ENCODE results near the gene TSHZ2.

The TSHZ2 gene

DNA sequence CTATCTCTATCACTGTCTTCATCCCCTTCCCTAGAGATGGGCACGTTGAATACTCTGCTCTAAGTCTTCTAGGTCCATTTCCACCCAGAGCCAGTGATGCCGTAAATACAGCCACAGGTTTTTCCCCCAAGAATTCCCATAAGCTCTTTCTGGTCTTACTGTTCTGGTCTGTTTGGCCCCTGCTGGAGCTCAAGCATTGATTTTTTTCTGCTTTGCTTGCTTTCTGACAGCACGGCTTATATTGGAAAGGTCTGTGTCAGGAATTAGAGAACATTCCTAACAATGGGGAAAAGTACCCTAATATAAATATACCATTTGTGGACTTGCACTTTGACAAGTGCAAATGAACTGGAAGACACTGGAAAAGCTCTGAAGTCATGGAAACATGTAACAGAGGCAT lies 302.6 kb downstream of the TSHZ2 start:
- TF ChIP-seq, protein P1, sequence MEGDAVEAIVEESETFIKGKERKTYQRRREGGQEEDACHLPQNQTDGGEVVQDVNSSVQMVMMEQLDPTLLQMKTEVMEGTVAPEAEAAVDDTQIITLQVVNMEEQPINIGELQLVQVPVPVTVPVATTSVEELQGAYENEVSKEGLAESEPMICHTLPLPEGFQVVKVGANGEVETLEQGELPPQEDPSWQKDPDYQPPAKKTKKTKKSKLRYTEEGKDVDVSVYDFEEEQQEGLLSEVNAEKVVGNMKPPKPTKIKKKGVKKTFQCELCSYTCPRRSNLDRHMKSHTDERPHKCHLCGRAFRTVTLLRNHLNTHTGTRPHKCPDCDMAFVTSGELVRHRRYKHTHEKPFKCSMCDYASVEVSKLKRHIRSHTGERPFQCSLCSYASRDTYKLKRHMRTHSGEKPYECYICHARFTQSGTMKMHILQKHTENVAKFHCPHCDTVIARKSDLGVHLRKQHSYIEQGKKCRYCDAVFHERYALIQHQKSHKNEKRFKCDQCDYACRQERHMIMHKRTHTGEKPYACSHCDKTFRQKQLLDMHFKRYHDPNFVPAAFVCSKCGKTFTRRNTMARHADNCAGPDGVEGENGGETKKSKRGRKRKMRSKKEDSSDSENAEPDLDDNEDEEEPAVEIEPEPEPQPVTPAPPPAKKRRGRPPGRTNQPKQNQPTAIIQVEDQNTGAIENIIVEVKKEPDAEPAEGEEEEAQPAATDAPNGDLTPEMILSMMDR (conservative IDR thresholded peaks at IDR 0.05; ENCODE audit: low read length), result no peak

DNA sequence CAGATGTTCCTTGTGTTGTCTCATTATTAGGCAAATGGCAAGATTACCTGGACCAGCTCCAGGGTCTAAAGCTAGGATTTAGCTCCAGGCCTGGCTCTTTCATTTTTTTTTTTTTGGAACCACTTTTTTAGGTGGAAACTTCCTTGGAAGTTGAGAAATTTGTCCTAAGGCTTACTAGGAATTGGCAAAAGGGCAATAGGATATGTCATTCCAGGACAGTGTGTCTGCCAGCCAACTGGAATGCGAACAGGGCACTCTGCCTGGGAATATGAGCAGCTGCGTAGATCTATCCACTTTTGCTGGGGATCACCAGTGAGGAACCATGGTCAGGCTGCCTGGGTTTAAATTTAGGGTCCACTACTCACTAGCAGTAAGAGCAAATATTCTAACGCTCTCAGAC lies 304.0 kb downstream of the TSHZ2 start:
- H3K4me3 ChIP-seq (ENCODE audit: low read length), result no peak overlapping the region
- peak; percentile 31 for DNase-seq (ENCODE audit: low read depth)
- TF ChIP-seq, protein P1 (conservative IDR thresholded peaks at IDR 0.05; ENCODE audit: low read length), result no peak

More for the DNA sequence above, 302.6 kb downstream of the TSHZ2 start:
- no peak for DNase-seq (ENCODE audit: low read depth)
- H3K4me3 ChIP-seq (ENCODE audit: low read length), result no peak overlapping the region

DNA sequence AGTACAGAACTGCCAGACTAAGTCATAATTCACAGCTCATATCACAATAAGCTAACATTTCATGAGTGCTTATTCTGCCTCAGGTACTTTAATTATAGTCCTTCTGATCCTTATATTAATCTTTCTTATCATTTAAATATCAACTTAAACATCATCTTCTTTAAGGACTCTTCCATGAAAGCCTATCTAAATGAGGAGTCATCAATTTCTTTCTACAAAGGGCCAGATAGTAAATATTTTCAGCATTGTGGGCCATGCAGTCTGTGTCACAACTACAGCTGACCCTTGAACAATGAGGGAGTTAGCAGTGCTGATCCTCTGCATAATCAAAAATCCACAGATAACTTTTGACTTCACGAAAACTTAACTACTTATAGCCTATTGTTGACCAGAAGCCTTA lies 306.4 kb downstream of the TSHZ2 start:
- DNase-seq (ENCODE audit: low read depth), result no peak
- TF ChIP-seq, protein P1 (conservative IDR thresholded peaks at IDR 0.05; ENCODE audit: low read length), result no peak
- H3K4me3 ChIP-seq (ENCODE audit: low read length), result no peak overlapping the region

DNA sequence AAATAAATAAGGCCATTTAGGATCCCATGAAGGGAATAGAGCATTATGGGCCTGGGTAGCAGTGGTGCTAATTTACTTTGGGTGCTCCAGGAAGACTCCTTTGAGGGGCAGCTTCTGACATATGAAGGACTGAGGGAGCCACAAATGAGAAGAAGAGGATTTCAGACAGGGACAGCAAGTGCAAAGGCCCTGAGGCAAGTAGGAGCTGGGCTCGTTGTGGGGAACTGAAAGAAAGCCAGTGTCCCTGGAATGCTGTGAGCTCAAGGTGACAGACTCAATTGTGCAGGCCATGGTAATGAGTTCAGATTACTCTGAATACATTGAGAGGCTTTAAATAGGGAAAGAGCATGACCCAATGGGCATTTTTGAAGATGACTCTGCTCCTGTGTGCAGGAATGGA lies 307.6 kb downstream of the TSHZ2 start:
- TF ChIP-seq, protein P1 (conservative IDR thresholded peaks at IDR 0.05; ENCODE audit: low read length), result no peak
- no peak overlapping the region for H3K4me3 ChIP-seq (ENCODE audit: low read length)
- no peak for DNase-seq (ENCODE audit: low read depth)

DNA sequence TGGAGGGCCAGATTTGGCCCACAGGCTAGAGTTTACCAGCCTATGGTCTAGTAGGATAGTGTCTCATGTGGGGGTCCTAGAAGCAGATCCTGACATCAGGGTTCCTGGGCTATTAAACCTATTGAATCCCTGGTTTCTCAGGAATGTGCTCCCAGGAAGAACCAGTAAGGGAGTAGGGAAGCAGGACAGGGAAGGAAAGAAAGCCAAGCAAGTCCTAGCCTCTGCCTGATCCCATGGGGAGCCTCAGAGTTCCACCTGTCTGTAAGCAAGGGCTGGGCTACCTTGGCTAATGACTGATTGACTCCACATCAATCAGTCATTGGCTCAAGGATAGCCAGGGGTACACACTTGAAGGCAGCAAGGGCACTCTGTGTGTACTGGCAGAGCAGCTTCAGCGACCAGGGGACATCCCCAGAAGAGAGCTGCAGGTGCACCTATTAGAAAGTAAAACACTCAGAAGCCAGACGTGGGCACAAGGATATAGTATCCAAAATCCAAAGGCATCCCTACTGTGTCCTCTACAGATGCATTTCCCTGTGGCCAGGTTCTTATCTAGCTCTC lies 309.5 kb downstream of the TSHZ2 start:
- no peak for DNase-seq (ENCODE audit: low read depth)
- TF ChIP-seq, protein P1 (conservative IDR thresholded peaks at IDR 0.05; ENCODE audit: low read length), result no peak
- no peak overlapping the region for H3K4me3 ChIP-seq (ENCODE audit: low read length)

DNA sequence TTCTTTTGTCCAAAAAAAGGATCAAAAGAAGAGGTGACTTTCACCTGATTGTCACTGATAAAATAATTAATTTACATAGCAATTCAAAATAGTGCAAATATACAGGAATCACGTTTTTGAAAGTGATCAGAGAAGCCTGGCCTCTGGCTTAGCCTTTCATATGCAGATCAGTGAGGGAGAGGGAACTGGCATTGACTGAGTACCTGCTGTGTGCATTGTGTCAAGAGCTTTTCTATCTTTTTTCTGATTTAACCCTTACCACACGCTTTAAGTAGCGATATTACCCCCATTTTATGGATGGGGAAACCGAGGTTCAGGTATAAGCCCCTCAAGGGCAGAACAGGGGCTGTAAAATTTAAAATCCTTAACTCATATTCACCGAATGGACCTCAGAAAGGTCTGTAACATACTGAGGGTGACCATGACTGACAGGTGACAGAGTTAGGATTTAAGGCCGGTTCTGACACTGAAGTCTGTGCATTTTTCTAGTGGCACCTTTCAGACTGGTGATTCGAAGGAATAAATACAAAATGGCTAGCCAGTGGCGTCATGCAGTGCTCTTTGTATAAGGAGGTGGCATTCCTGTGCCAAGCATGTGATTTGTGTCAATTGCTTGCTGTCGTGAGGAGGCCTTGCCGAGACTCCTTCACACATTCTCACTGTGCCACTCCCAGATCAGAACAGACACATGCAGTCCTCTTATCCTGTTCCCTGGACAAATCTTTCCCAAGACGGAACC lies 310.2 kb downstream of the TSHZ2 start:
- TF ChIP-seq, protein P1 (conservative IDR thresholded peaks at IDR 0.05; ENCODE audit: low read length), result no peak
- DNase-seq (ENCODE audit: low read depth), result no peak
- H3K4me3 ChIP-seq (ENCODE audit: low read length), result no peak overlapping the region

DNA sequence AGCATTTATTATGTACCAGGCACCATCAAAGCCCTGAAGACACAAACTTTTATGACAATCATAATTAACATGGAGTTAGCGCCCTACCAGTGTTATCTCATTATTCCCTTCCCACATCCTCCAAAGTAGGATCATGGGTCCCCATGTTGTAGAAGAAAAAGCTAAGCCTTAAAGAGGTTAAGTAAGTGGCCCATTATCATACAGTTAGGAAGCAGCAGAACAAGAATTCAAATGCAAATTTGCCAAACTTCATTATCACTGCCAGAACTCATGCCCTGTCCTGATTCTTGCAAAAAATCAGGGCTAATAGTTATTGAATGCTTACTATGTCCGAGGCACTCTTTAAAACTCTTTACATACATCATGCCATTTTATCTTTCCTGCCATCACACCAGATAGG lies 310.9 kb downstream of the TSHZ2 start:
- no peak for DNase-seq (ENCODE audit: low read depth)
- H3K4me3 ChIP-seq (ENCODE audit: low read length), result no peak overlapping the region
- TF ChIP-seq, protein P1 (conservative IDR thresholded peaks at IDR 0.05; ENCODE audit: low read length), result no peak
